HepG2 (cell line): ENCODE data around the gene PIGC. TPM values are rescaled to one million over a fixed set of nuclear protein-coding genes. Genes with fewer than 3 reads are reported as not detected.

Experiments used
- AKAP8 ChIP-seq: sonication (generic); formaldehyde crosslinking; IDR thresholded peaks from 2 replicates; pipeline ENCODE4 v1.5.1; 2020; ENCODE audit warnings: mild to moderate bottlenecking, missing genetic modification reagents
- BRD4 ChIP-seq: sonication (generic); formaldehyde crosslinking; IDR thresholded peaks from 2 replicates; pipeline ENCODE4 v1.4.0; 2020; ENCODE audit warnings: missing genetic modification reagents
- KAT2B ChIP-seq: fragments of 150-350 bp; IDR thresholded peaks from 2 replicates; pipeline ENCODE4 v1.6.1; 2014; ENCODE audit warnings: low read depth, low read length, borderline replicate concordance
- NFE2L1 ChIP-seq: sonication (generic); formaldehyde crosslinking; IDR thresholded peaks from 2 replicates; pipeline ENCODE4 v1.4.0; 2020; ENCODE audit warnings: missing genetic modification reagents, mild to moderate bottlenecking, borderline replicate concordance
- PAF1 ChIP-seq: IDR thresholded peaks from 2 replicates; pipeline ENCODE4 v1.6.1; 2016; ENCODE audit warnings: missing genetic modification reagents, missing compliant biosample characterization
- REXO4 ChIP-seq: sonication (generic); formaldehyde crosslinking; IDR thresholded peaks from 2 replicates; pipeline ENCODE4 v1.8.0; 2022; ENCODE audit warnings: missing genetic modification reagents, mild to moderate bottlenecking, borderline replicate concordance
- SOX5 ChIP-seq: IDR thresholded peaks from 2 replicates; pipeline ENCODE4 v1.6.1; 2016; ENCODE audit warnings: borderline replicate concordance
- TCF12 ChIP-seq, 2 experiments: fragments of 450-650 bp in 1 of 2; sonication (generic) in 1 of 2; formaldehyde crosslinking in 1 of 2; IDR thresholded peaks; 2 replicates each; pipeline versions ENCODE4 v1.6.1 to v1.8.0; 2017 to 2022; ENCODE audit warnings: antibody characterized with exemption in 1 of 2, mild to moderate bottlenecking in 1 of 2, missing genetic modification reagents in 1 of 2, moderate library complexity in 1 of 2
- THAP11 ChIP-seq: IDR thresholded peaks from 2 replicates; pipeline ENCODE4 v1.6.1; 2016; ENCODE audit warnings: missing biosample characterization, missing genetic modification reagents
- ZNF121 ChIP-seq: sonication (generic); formaldehyde crosslinking; IDR thresholded peaks from 2 replicates; pipeline ENCODE4 v1.5.0; 2020; ENCODE audit warnings: mild to moderate bottlenecking, missing genetic modification reagents
- ZNF337 ChIP-seq: sonication (generic); formaldehyde crosslinking; IDR thresholded peaks from 2 replicates; pipeline ENCODE4 v1.5.1; 2020; ENCODE audit warnings: missing genetic modification reagents, low read depth, mild to moderate bottlenecking, borderline replicate concordance
- ZNF484 ChIP-seq: sonication (generic); formaldehyde crosslinking; IDR thresholded peaks from 2 replicates; pipeline ENCODE4 v1.5.1; 2020; ENCODE audit warnings: mild to moderate bottlenecking, low read depth, missing genetic modification reagents, borderline replicate concordance
- ZNF562 ChIP-seq: sonication (generic); formaldehyde crosslinking; IDR thresholded peaks from 2 replicates; pipeline ENCODE4 v1.8.0; 2022; ENCODE audit warnings: missing genetic modification reagents, borderline replicate concordance
- ZNF629 ChIP-seq: sonication (generic); formaldehyde crosslinking; conservative IDR thresholded peaks from 2 replicates; pipeline ENCODE4 v1.5.0; 2020; ENCODE audit warnings: missing genetic modification reagents
- ZNF670 ChIP-seq: sonication (generic); formaldehyde crosslinking; IDR thresholded peaks from 2 replicates; pipeline ENCODE4 v1.8.0; 2022; ENCODE audit warnings: mild to moderate bottlenecking, missing genetic modification reagents, borderline replicate concordance
- polyA plus RNA-seq, 8 experiments: library from polyadenylated mRNA; depleted of rRNA in 3 of 8; stranded (reverse) in 7 of 8; unstranded in 1 of 8; fragments of >200 nt; fragmentation: Illumina TruSeq in 4 of 8; extraction: Trizol in 4 of 8; gene quantifications; 2 replicates each; pipeline versions ENCODE4 v1.2.1 to v1.2.3, GENCODE V29; 2011 to 2016; ENCODE audit warnings: low read depth in 4 of 8, missing spikeins in 1 of 8, mixed read lengths in 1 of 8; ENCODE audit not compliant: insufficient read depth in 1 of 8
- total RNA-seq, 5 experiments: library from RNA; depleted of rRNA; stranded (reverse); fragments of >200 nt; fragmentation: Illumina TruSeq; extraction: Trizol; gene quantifications; 2 replicates each; pipeline ENCODE4 v1.2.3, GENCODE V29; 2016; ENCODE audit warnings: low read depth in 1 of 5
- TF ChIP-seq, protein P1 (sequence below): sonication (generic); formaldehyde crosslinking; IDR thresholded peaks from 2 replicates; pipeline ENCODE4 v1.4.0; 2020; ENCODE audit warnings: missing genetic modification reagents, borderline replicate concordance
- TF ChIP-seq, protein P2 (sequence below): sonication (generic); formaldehyde crosslinking; IDR thresholded peaks from 2 replicates; pipeline ENCODE4 v1.4.0; 2020; ENCODE audit warnings: missing genetic modification reagents, borderline replicate concordance
- TF ChIP-seq, protein P3 (sequence below): sonication (generic); formaldehyde crosslinking; IDR thresholded peaks from 2 replicates; pipeline ENCODE4 v1.4.0; 2020; ENCODE audit warnings: missing genetic modification reagents; ENCODE audit errors: not compliant biosample characterization
- TF ChIP-seq, protein P4 (sequence below): sonication (generic); formaldehyde crosslinking; IDR thresholded peaks from 2 replicates; pipeline ENCODE4 v1.8.1; 2022; ENCODE audit warnings: low read depth, mild to moderate bottlenecking, missing genetic modification reagents

Gene PIGC
- total and polyA plus RNA-seq, 2 of the 13 experiments (the other 11 are each of a cell fraction or from before 2014, with no cell fraction given) = 26.7 to 29.5 TPM

DNA sequence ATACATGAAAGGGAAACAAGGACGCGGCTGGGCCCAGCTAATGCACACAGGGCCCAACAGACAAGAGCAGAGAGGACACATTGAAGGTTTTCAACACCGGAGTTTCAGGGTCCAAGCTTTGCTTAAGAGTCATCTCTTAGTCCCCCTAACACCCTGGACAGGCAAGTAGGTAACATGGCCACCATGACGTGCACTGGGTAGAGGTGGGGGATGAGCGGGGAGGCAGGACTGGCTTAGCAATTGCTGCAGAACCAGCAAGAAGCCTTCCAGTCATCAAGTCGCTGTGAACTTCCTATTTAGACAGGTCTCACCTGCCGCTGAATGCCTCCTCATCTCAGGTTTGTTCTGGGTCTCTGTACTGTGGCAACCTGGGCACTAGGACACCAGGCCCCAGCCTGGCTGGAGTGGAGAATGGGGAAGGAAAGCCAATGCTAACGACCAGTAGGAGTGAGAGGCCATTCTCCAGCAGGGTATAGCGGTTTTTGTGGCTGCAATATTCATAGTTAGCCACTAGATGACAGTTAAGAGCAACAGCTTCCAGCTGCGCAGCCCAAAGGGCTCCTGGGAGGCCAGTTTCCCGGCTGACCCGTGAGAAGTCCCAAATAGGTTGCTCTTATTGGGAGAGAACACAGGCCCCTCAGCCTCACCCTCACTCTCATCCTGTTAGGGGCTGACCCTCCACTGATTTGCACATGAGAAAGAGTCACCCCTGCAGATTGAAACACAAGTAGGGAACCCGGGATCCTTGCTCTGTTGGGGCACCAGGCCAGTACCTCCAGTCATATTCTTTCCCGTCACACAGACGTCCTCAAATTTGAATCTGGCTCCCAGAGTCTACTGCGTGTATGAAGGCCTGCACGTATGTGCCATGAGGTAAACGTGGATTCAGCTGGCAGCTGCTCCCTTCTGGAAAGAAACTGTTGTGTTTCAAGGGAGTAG, 6.0 kb upstream of the PIGC start (continued):
- peak; percentile 56; the same call in 1 of the 2 replicates for TF ChIP-seq THAP11 (CRISPR knock-in tag)
- TF ChIP-seq SOX5 (CRISPR knock-in tag) = no peak
- TF ChIP-seq PAF1 (CRISPR knock-in tag) = no peak
- TF ChIP-seq TCF12 (IDR thresholded peaks at IDR 0.05) = no peak
- 0 out of 2 replicates have a peak, but pooled peaks have one; percentile 38 for TF ChIP-seq TCF12 (CRISPR knock-in tag; IDR thresholded peaks at IDR 0.05)
- no peak for TF ChIP-seq ZNF121 (CRISPR knock-in tag)
- TF ChIP-seq AKAP8 (CRISPR knock-in tag) = no peak
- no peak for TF ChIP-seq KAT2B
- 0 out of 2 replicates have a peak, but pooled peaks have one; percentile 29 for TF ChIP-seq ZNF670
- TF ChIP-seq, protein P1, sequence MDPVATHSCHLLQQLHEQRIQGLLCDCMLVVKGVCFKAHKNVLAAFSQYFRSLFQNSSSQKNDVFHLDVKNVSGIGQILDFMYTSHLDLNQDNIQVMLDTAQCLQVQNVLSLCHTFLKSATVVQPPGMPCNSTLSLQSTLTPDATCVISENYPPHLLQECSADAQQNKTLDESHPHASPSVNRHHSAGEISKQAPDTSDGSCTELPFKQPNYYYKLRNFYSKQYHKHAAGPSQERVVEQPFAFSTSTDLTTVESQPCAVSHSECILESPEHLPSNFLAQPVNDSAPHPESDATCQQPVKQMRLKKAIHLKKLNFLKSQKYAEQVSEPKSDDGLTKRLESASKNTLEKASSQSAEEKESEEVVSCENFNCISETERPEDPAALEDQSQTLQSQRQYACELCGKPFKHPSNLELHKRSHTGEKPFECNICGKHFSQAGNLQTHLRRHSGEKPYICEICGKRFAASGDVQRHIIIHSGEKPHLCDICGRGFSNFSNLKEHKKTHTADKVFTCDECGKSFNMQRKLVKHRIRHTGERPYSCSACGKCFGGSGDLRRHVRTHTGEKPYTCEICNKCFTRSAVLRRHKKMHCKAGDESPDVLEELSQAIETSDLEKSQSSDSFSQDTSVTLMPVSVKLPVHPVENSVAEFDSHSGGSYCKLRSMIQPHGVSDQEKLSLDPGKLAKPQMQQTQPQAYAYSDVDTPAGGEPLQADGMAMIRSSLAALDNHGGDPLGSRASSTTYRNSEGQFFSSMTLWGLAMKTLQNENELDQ (CRISPR knock-in tag) = no peak
- TF ChIP-seq ZNF629 = peak; percentile 87
- TF ChIP-seq ZNF337 = no peak
- TF ChIP-seq ZNF484 = no peak
- TF ChIP-seq, protein P2, sequence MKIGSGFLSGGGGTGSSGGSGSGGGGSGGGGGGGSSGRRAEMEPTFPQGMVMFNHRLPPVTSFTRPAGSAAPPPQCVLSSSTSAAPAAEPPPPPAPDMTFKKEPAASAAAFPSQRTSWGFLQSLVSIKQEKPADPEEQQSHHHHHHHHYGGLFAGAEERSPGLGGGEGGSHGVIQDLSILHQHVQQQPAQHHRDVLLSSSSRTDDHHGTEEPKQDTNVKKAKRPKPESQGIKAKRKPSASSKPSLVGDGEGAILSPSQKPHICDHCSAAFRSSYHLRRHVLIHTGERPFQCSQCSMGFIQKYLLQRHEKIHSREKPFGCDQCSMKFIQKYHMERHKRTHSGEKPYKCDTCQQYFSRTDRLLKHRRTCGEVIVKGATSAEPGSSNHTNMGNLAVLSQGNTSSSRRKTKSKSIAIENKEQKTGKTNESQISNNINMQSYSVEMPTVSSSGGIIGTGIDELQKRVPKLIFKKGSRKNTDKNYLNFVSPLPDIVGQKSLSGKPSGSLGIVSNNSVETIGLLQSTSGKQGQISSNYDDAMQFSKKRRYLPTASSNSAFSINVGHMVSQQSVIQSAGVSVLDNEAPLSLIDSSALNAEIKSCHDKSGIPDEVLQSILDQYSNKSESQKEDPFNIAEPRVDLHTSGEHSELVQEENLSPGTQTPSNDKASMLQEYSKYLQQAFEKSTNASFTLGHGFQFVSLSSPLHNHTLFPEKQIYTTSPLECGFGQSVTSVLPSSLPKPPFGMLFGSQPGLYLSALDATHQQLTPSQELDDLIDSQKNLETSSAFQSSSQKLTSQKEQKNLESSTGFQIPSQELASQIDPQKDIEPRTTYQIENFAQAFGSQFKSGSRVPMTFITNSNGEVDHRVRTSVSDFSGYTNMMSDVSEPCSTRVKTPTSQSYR (CRISPR knock-in tag) = peak; percentile 33; the same call in 1 of the 2 replicates
- no peak for TF ChIP-seq ZNF562 (CRISPR knock-in tag)
- TF ChIP-seq, protein P3, sequence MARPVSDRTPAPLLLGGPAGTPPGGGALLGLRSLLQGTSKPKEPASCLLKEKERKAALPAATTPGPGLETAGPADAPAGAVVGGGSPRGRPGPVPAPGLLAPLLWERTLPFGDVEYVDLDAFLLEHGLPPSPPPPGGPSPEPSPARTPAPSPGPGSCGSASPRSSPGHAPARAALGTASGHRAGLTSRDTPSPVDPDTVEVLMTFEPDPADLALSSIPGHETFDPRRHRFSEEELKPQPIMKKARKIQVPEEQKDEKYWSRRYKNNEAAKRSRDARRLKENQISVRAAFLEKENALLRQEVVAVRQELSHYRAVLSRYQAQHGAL = no peak
- no peak for TF ChIP-seq REXO4
- TF ChIP-seq BRD4 (CRISPR knock-in tag) = 0 out of 2 replicates have a peak, but pooled peaks have one; percentile 24
- TF ChIP-seq, protein P4, sequence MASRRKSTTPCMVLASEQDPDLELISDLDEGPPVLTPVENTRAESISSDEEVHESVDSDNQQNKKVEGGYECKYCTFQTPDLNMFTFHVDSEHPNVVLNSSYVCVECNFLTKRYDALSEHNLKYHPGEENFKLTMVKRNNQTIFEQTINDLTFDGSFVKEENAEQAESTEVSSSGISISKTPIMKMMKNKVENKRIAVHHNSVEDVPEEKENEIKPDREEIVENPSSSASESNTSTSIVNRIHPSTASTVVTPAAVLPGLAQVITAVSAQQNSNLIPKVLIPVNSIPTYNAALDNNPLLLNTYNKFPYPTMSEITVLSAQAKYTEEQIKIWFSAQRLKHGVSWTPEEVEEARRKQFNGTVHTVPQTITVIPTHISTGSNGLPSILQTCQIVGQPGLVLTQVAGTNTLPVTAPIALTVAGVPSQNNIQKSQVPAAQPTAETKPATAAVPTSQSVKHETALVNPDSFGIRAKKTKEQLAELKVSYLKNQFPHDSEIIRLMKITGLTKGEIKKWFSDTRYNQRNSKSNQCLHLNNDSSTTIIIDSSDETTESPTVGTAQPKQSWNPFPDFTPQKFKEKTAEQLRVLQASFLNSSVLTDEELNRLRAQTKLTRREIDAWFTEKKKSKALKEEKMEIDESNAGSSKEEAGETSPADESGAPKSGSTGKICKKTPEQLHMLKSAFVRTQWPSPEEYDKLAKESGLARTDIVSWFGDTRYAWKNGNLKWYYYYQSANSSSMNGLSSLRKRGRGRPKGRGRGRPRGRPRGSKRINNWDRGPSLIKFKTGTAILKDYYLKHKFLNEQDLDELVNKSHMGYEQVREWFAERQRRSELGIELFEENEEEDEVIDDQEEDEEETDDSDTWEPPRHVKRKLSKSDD (CRISPR knock-in tag) = peak; percentile 55
- no peak for TF ChIP-seq NFE2L1
